Measurements from ENCODE around the gene OPHN1.

OPHN1 gene

GRCh38 chrX:68372665-68373064 is 60.6 kb downstream of the OPHN1 start:
- H4K91ac ChIP-seq (ENCODE audit: low read depth, low read length, poor library complexity): no peak overlapping the region
- no peak overlapping the region for H3K4me2 ChIP-seq (ENCODE audit: insufficient read depth, low read length, poor library complexity, severe bottlenecking)
- DNase-seq (ENCODE audit: low spot score): no peak
- H4K8ac ChIP-seq (ENCODE audit: low read depth, low read length): no peak overlapping the region
- H3K4me1 ChIP-seq (ENCODE audit: control insufficient read depth in 2 of 2, insufficient read depth in 1 of 2, low read depth in 1 of 2, low read length in 2 of 2): no peaks in the 10 kb centered on the region
- no peaks in the 10 kb centered on the region for H3K27me3 ChIP-seq (ENCODE audit: control insufficient read depth in 3 of 3, insufficient read depth in 3 of 3, low read depth in 1 of 3, low read length in 3 of 3)
- H2AK5ac ChIP-seq (ENCODE audit: low read depth, low read length): no peak overlapping the region
- H2BK12ac ChIP-seq (ENCODE audit: low read length): no peak overlapping the region
- no peaks in the 10 kb centered on the region for H3K79me1 ChIP-seq (ENCODE audit: low read depth, low read length)
- H2BK15ac ChIP-seq (ENCODE audit: low read length): no peak overlapping the region
- no peak overlapping the region for H3K23ac ChIP-seq (ENCODE audit: low read depth, low read length, poor library complexity)
- H3K18ac ChIP-seq (ENCODE audit: low read length): no peak overlapping the region
- no peak overlapping the region for H2AFZ ChIP-seq (ENCODE audit: low read length)
- H3K9ac ChIP-seq (ENCODE audit: low read depth, low read length, poor library complexity): no peak overlapping the region
- no peak overlapping the region for H3K27ac ChIP-seq (replicated peaks; ENCODE audit: low read length)
- H3K4ac ChIP-seq (ENCODE audit: low read length): no peak overlapping the region
- H2BK5ac ChIP-seq (ENCODE audit: low read length): no peak overlapping the region
- no CpG with 5 or more reads among the region's 4 CpGs for WGBS, 2 donors (ENCODE audit: extremely low coverage in 2 of 2, insufficient read length in 2 of 2, insufficient replicate concordance in 1 of 2)
- H3K4me3 ChIP-seq (ENCODE audit: low read length in 2 of 2): no peak overlapping the region
- H2BK120ac ChIP-seq (ENCODE audit: low read depth, low read length): no peak overlapping the region
- no peaks in the 10 kb centered on the region for H3K36me3 ChIP-seq (replicated peaks in 1 of 2; ENCODE audit: control insufficient read depth in 2 of 2, insufficient read depth in 2 of 2, low read length in 2 of 2)
- no peaks in the 10 kb centered on the region for H3K9me3 ChIP-seq (replicated peaks in 1 of 2; ENCODE audit: control insufficient read depth in 2 of 2, insufficient read depth in 1 of 2, low read depth in 1 of 2, low read length in 2 of 2)
- H3K14ac ChIP-seq (ENCODE audit: low read length): no peak overlapping the region

GRCh38 chrX:68369559-68369958 is 63.7 kb downstream of the OPHN1 start:
- H4K8ac ChIP-seq (ENCODE audit: low read depth, low read length): no peak overlapping the region
- H3K4me3 ChIP-seq (ENCODE audit: low read length in 2 of 2): no peak overlapping the region
- H2BK120ac ChIP-seq (ENCODE audit: low read depth, low read length): no peak overlapping the region
- H3K4ac ChIP-seq (ENCODE audit: low read length): no peak overlapping the region
- H3K18ac ChIP-seq (ENCODE audit: low read length): no peak overlapping the region
- H3K9me3 ChIP-seq (replicated peaks in 1 of 2; ENCODE audit: control insufficient read depth in 2 of 2, insufficient read depth in 1 of 2, low read depth in 1 of 2, low read length in 2 of 2): no peaks in the 10 kb centered on the region
- H3K4me2 ChIP-seq (ENCODE audit: insufficient read depth, low read length, poor library complexity, severe bottlenecking): no peak overlapping the region
- no peak overlapping the region for H3K27ac ChIP-seq (replicated peaks; ENCODE audit: low read length)
- H3K27me3 ChIP-seq (ENCODE audit: control insufficient read depth in 3 of 3, insufficient read depth in 3 of 3, low read depth in 1 of 3, low read length in 3 of 3): no peaks in the 10 kb centered on the region
- no peaks in the 10 kb centered on the region for H3K4me1 ChIP-seq (ENCODE audit: control insufficient read depth in 2 of 2, insufficient read depth in 1 of 2, low read depth in 1 of 2, low read length in 2 of 2)
- no peaks in the 10 kb centered on the region for H3K36me3 ChIP-seq (replicated peaks in 1 of 2; ENCODE audit: control insufficient read depth in 2 of 2, insufficient read depth in 2 of 2, low read length in 2 of 2)
- H2BK5ac ChIP-seq (ENCODE audit: low read length): no peak overlapping the region
- no peak overlapping the region for H3K9ac ChIP-seq (ENCODE audit: low read depth, low read length, poor library complexity)
- no peak for DNase-seq (ENCODE audit: low spot score)
- H2BK15ac ChIP-seq (ENCODE audit: low read length): no peak overlapping the region
- H4K91ac ChIP-seq (ENCODE audit: low read depth, low read length, poor library complexity): no peak overlapping the region
- H2AFZ ChIP-seq (ENCODE audit: low read length): no peak overlapping the region
- no peak overlapping the region for H3K14ac ChIP-seq (ENCODE audit: low read length)
- no peak overlapping the region for H2AK5ac ChIP-seq (ENCODE audit: low read depth, low read length)
- H3K23ac ChIP-seq (ENCODE audit: low read depth, low read length, poor library complexity): no peak overlapping the region
- H3K79me1 ChIP-seq (ENCODE audit: low read depth, low read length): no peaks in the 10 kb centered on the region
- H2BK12ac ChIP-seq (ENCODE audit: low read length): no peak overlapping the region

GRCh38 chrX:68365341-68365740 is 68.0 kb downstream of the OPHN1 start:
- Histone ChIP-seq H3K4me2 (ENCODE audit: insufficient read depth, low read length, poor library complexity, severe bottlenecking) (no peak overlapping the region), H3K36me3 (replicated peaks in 1 of 2; ENCODE audit: control insufficient read depth in 2 of 2, insufficient read depth in 2 of 2, low read length in 2 of 2) (no peaks in the 10 kb centered on the region), H2AFZ (ENCODE audit: low read length) (no peak overlapping the region), H4K8ac (ENCODE audit: low read depth, low read length) (no peak overlapping the region), H2BK15ac (ENCODE audit: low read length) (no peak overlapping the region), H2BK120ac (ENCODE audit: low read depth, low read length) (no peak overlapping the region), H3K79me1 (ENCODE audit: low read depth, low read length) (no peaks in the 10 kb centered on the region), H3K14ac (ENCODE audit: low read length) (no peak overlapping the region), H3K18ac (ENCODE audit: low read length) (no peak overlapping the region), H3K23ac (ENCODE audit: low read depth, low read length, poor library complexity) (no peak overlapping the region), H3K4me3 (ENCODE audit: low read length in 2 of 2) (no peak overlapping the region), H4K91ac (ENCODE audit: low read depth, low read length, poor library complexity) (no peak overlapping the region), H3K27me3 (ENCODE audit: control insufficient read depth in 3 of 3, insufficient read depth in 3 of 3, low read depth in 1 of 3, low read length in 3 of 3) (no peaks in the 10 kb centered on the region), H3K27ac (replicated peaks; ENCODE audit: low read length) (no peak overlapping the region), H2BK5ac (ENCODE audit: low read length) (no peak overlapping the region), H3K9me3 (replicated peaks in 1 of 2; ENCODE audit: control insufficient read depth in 2 of 2, insufficient read depth in 1 of 2, low read depth in 1 of 2, low read length in 2 of 2) (no peaks in the 10 kb centered on the region), H3K4ac (ENCODE audit: low read length) (no peak overlapping the region), H2BK12ac (ENCODE audit: low read length) (no peak overlapping the region), H3K4me1 (ENCODE audit: control insufficient read depth in 2 of 2, insufficient read depth in 1 of 2, low read depth in 1 of 2, low read length in 2 of 2) (no peaks in the 10 kb centered on the region), H3K9ac (ENCODE audit: low read depth, low read length, poor library complexity) (no peak overlapping the region), H2AK5ac (ENCODE audit: low read depth, low read length) (no peak overlapping the region)
- DNase-seq (ENCODE audit: low spot score): no peak
- WGBS, 2 donors (ENCODE audit: extremely low coverage in 2 of 2, insufficient read length in 2 of 2, insufficient replicate concordance in 1 of 2): no CpG with 5 or more reads among the region's 4 CpGs

DNA sequence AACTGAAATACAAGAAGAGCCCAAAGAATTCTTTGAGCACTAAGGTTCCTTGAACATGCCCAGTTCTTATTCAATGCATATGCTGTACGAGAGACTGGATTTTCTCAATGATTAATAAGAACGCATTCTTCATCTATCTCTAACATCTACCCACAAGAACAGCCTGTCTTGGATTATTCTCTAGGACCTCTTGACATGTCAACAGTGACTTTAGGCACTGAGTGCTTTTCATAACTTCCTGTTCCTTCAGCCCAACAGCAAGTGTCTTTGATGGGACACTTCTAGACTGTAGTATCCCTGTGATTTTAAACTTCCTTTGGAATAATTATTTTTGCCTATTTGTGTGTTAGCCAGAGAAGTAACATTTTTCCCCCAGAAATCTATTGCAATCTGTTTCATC is 69.3 kb downstream of the OPHN1 start:
- no CpG with 5 or more reads among the region's 2 CpGs for WGBS, 2 donors (ENCODE audit: extremely low coverage in 2 of 2, insufficient read length in 2 of 2, insufficient replicate concordance in 1 of 2)
- no peak overlapping the region for H3K4ac ChIP-seq (ENCODE audit: low read length)

More for the DNA sequence above, 69.3 kb downstream of the OPHN1 start:
- no peak overlapping the region for H2BK120ac ChIP-seq (ENCODE audit: low read depth, low read length)
- no peak overlapping the region for H3K4me2 ChIP-seq (ENCODE audit: insufficient read depth, low read length, poor library complexity, severe bottlenecking)
- H2AK5ac ChIP-seq (ENCODE audit: low read depth, low read length): no peak overlapping the region
- no peak overlapping the region for H2AFZ ChIP-seq (ENCODE audit: low read length)
- H3K27me3 ChIP-seq (ENCODE audit: control insufficient read depth in 3 of 3, insufficient read depth in 3 of 3, low read depth in 1 of 3, low read length in 3 of 3): no peaks in the 10 kb centered on the region
- H3K4me3 ChIP-seq (ENCODE audit: low read length in 2 of 2): no peak overlapping the region
- no peak overlapping the region for H3K14ac ChIP-seq (ENCODE audit: low read length)
- no peak overlapping the region for H2BK12ac ChIP-seq (ENCODE audit: low read length)
- H3K4me1 ChIP-seq (ENCODE audit: control insufficient read depth in 2 of 2, insufficient read depth in 1 of 2, low read depth in 1 of 2, low read length in 2 of 2): no peaks in the 10 kb centered on the region
- H2BK15ac ChIP-seq (ENCODE audit: low read length): no peak overlapping the region
- no peaks in the 10 kb centered on the region for H3K36me3 ChIP-seq (replicated peaks in 1 of 2; ENCODE audit: control insufficient read depth in 2 of 2, insufficient read depth in 2 of 2, low read length in 2 of 2)
- DNase-seq (ENCODE audit: low spot score): no peak
- H3K27ac ChIP-seq (replicated peaks; ENCODE audit: low read length): no peak overlapping the region
- no peak overlapping the region for H3K18ac ChIP-seq (ENCODE audit: low read length)
- no peak overlapping the region for H4K91ac ChIP-seq (ENCODE audit: low read depth, low read length, poor library complexity)
- no peaks in the 10 kb centered on the region for H3K9me3 ChIP-seq (replicated peaks in 1 of 2; ENCODE audit: control insufficient read depth in 2 of 2, insufficient read depth in 1 of 2, low read depth in 1 of 2, low read length in 2 of 2)
- no peak overlapping the region for H2BK5ac ChIP-seq (ENCODE audit: low read length)
- H3K79me1 ChIP-seq (ENCODE audit: low read depth, low read length): no peaks in the 10 kb centered on the region
- H4K8ac ChIP-seq (ENCODE audit: low read depth, low read length): no peak overlapping the region
- H3K9ac ChIP-seq (ENCODE audit: low read depth, low read length, poor library complexity): no peak overlapping the region
- H3K23ac ChIP-seq (ENCODE audit: low read depth, low read length, poor library complexity): no peak overlapping the region
